ENCODE measurements around the gene NDUFAF5.

- TF ChIP-seq EP300 (IDR thresholded peaks at IDR 0.05; ENCODE audit: low read depth) (no peak), POLR2A (IDR thresholded peaks at IDR 0.05) (no peak)
Observed at GRCh38 chr20:13745784-13746183, 39.0 kb upstream of the NDUFAF5 start.

All from transverse colon (tissue), 1 donor.